Hematopoietic multipotent progenitor cell treated with erythropoietin and hydrocortisone succinate and interleukin-3 and kit ligand, for 6 days (in vitro differentiated cells): ENCODE data around the gene ARL11.

ENCODE experiments used
- DNase-seq: peaks from one replicate; pipeline ENCODE4 v3.0.0-alpha.2; 2015

ARL11 gene

DNA sequence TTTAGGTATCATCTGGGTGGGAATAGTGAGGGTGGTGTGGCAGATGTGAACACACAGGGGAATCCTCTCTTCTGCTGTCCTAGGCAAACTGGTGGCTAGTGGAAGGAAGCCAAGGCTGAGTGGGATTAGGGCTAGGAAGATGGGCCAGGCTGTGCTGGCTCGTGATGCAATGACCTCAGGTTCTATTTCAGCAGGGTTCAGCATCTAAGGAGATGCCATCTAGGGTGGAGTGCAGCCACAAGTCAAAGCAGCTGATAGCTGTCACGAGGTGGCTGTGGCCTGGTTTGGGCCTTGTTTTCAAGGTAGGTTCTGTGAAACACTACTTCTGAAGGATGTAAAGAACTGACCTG, 21.6 kb downstream of the ARL11 start:
- no peak for DNase-seq

DNA sequence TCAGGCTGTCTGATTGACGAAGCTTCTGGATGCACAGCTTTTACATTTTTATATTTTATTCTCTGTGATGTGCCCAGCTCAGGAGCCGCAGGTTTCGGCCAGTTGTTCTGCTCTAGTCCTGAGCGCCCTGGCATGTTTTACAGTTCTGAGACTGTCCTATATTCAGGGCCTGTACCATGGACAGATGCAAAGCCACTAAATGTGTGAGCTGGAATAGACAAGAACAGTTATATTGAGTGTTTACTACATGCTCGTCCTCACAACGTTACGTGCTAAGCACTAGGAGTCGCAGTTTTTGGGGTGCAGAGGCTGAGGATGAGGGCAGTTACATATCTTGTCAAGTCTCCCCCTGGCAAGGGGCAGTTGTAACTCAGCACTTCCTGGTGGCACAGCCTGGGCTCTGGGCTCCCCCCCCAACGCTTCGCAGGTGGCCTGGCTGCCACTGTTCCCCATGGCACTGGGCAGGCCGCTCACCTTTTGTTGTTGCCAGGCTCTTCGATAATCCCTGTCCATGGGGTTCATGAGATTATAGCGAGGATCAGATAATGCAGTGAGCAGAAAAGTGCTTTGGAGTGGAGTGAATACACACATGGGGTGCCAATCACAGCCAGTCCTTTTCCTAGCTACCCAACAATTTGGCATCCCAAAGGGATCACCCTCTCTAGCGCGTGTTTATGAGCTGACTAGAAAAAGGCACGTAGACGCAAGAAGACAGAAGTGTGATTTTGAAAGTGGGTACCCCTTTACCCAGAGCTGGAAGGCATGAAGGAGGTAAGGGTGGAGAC, 23.5 kb downstream of the ARL11 start:
- no peak for DNase-seq

DNA sequence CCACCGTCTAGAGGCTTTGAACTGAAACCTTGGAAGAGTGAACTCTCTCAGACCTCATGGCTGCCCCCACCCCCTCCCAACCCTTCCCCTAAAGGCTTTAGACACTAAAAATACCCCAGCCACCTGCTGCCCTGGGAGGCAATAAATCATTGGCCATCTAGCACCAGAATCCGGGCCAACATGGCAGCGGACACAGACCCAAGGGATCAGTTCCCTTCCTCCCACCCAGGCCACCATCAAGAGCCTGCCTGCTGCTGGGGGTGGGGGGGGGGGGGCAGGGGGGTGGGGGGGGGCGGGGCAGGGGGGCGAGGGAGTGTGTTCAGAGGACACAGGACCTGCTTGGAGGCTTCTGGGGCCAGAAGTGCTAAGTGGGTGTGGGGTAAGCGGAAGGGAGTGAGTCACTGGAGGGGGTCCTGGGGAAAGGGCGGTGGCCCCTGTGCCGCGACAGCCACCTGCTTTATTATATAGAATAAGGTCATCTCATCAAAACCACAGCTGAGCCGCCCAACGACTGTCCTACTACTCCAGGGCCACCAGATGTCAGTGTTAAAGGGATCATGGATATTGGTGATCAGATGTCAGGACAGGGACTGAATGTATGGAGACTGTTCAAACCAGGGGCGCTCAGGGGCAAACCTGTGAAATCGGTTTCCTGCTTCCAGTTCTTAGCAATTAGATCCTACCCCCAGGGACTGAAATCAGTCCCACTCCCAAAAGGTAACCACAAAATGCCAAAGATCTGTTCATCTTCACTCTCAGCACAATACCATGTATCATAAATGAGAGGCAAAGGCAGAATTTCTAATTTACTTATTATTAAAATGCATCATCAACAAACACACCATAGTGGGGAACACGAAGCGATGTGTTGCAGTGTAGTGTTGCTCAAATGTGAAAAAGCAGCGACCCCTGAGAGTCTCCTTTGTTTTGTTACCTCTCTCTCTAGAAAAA, 24.3 kb downstream of the ARL11 start:
- DNase-seq = peak; percentile 86

DNA sequence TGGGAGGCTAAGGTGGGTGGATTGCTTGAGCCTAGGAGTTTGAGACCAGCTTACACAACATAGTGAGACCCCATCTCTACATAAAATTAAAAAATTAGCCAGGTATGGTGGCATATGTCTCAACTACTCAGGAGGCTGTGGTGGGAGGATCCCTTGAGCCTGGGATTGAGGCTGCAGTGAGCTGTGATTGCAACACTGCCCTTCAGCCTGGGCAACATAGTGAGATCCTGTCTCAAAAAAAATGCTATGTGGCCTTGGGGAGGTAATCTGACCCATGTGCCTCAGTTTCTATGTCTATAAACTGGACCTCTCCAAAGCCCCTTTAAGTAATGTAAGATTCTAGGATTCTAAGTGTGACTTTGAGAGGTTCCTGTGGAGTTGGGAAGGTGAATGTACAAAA, 25.2 kb downstream of the ARL11 start:
- no peak for DNase-seq

DNA sequence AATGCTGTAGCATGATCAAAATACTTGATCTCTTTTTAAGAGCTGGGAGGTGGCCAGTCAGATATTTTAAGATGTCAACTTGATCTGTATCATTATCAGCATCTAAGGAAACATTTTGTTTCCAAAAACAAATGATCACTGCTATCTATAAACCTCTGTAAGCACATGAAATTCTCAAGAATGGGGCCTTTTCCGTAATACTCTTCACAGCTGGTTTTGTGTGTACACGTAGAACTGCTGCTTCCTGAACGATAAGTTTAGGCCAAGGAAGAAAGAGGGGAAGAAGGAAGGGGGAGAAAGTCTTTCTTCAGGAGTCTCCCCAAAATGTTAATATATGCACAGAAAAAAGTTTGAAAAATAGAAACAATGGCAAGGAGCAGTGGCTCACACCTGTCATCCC, 25.7 kb downstream of the ARL11 start:
- DNase-seq = no peak

DNA sequence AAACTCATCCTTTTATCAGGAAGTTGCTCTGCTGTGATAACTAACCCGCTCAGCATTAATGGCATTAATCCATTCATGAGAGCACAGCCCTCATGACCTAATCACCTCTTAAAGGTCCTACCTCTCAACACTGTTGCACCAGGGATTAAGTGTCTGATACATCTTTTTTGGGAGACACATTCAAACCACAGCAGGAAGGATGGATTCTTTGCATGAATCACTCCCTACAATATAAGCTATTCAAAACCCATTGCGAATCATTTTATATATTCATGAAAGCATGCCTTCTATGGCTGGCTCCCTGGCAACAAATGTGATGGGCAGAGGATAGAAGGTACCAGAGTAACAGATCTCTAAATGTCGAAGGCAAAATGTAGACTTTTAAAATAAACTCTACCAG, 27.6 kb downstream of the ARL11 start:
- no peak for DNase-seq

DNA sequence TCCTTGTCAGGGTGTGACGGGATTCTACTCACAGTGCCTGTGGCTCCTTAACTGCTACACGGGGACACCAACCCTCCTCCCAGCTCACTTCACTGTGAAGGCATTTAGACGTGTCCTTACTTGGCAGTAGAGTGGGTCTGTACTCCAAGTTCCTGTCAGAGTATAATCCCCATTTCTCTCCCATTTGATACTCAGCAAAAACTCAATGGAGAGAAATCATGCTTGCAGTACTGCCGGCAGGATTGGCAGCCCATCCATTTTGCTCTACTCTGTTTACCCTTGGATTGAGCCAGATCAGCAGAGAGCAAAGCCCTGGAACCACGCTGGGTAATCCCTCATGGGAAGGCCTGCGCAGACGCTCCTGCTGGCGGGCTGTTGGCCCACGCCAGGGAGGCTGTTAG, 28.9 kb downstream of the ARL11 start:
- no peak for DNase-seq

DNA sequence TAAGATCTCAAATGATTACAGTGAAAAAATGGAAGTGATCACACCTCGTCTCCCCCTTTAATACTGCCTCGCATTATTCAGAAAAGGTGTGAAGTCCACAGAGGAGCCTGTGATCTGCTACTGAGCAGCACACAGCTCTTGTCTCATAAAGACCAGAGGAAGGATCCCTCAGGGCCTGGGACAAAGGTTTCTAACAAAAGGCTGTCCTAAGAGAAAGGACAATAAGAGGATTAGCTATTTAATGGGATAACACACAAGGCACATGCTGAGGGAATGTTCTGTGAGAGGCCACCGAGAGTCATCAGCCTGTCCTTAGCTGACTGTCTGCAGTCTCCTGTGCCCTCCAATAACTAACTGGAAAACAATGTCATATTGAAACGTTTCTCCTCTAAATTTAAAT, 36.3 kb downstream of the ARL11 start:
- no peak for DNase-seq

DNA sequence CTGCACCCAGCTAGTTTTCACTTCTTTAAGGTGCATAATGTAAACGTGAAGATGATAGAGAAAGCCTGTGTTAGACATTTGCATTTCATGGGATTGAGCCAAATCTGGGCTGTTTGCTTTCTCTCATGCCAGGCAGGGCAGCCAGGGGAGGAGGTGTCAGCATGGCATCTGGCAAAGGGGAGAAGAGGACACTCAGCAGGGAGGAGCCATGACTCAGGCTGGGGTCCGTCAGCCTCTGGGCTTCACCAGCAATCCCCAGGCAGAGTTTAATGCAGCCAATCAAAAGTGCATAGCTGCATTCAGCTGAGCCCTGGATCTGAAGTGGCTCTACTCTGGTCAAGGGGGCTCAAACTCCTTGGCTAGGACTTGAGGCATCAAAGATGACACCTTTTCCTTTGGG, 39.5 kb downstream of the ARL11 start:
- no peak for DNase-seq

DNA sequence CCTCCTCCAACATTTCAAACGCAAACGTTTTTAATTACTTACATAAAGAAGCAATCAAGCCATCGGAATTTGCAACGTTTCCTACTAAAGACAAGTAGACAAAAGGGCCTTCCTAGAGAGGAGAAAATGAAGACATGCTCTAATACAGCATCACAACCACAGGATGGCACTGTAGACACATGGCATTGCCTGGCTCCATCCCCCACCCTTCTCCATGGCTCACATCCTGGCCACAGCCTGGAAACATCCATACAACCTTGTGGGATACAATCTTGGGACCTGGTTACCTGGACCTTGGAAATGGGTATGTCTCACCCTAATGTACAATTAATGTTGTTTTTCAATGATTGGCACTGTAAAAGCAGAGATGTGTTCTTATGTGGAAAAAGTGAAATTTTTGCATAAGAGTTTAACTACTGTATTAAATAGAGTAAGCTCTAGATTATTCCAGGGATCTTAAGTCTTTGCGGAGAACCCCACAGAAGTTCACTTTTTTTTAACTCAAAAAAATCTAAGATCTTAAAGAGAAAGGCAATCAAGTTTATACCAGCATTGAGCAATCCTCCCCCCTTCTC, 41.5 kb downstream of the ARL11 start:
- peak; percentile 78 for DNase-seq

DNA sequence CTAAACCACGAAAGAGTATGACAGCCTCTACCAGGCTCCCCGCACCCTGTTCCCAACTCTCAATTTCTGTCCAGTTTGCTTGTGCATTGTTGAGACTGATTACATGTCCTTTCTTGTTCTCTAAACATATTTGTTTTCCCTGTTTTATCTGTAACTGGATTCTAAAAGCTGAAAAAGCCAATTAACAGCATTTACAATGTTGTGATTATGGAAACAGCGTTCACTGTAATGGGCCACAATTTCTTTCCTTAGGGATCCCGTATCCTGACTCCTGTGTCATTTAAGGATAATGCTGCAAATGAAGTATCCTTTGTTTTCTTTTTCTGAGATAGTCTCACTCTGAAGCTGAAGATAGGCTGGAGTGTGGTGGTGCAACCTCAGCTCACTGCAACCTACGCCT, 42.5 kb downstream of the ARL11 start:
- DNase-seq = no peak

DNA sequence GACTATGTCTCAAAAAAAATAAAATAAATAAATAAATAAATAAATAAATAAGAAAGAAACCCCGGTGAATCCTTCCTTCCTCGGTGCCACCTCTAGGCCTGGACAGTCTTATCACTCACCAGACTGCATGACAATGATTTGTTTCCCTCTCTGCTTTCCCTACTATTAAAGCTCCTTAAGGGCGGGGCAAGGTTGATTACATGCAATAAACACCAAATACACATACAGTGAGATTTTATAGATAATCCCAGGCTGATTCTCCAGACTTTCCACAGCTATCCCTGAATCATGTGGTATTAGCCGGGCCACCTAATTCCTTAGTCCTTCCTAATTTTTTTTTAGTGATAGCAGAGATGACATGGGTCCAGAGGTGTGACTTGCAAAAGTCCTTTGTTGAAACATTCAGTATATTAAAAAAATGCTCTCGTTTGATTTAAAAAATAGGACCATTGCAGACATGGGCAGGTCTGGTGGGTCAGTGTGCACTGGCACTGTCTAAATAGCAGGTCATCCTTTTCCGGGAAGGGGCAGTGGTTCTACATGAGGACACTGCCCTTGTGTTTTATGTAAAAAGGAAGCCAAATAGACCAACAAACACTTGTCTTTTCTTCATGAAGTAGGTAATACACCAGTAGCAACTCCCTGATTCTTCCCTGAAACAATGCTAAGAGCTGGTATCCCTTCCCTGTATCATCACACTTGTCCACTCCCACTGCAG, 48.4 kb downstream of the ARL11 start:
- no peak for DNase-seq

DNA sequence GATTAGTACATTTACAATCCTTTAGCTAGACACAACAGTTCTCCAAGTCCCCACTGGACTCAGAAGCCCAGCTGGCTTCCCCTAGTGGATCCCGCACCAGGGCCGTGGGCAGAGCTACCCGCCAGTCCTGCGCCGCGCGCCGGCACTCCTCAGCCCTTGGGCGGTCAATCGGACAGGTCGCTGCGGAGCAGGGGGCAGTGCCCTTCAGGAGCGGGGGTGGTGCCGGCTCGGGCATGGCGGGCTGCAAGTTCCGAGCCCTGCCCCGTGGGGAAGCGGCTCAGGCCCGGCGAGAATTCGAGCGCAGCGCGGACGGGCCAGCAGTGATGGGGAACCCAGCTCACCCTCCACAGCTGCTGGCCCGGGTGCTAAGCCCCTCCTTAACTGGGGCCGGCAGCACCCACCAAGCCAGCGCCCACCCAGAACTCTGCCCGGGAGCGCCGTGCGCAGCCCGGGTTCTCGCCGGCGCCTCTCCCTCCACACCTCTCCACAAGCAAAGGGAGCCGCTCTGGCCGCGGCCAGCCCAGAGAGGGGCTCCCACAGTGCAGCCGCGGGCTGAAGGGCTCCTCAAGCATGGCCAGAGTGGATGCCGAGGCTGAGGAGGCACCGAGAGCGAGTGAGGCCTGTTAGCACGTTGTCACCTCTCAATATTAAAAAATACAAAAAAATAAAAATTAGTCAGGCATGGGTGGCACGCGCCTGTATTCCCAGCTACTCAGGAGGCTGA, 50.0 kb downstream of the ARL11 start:
- DNase-seq = no peak

DNA sequence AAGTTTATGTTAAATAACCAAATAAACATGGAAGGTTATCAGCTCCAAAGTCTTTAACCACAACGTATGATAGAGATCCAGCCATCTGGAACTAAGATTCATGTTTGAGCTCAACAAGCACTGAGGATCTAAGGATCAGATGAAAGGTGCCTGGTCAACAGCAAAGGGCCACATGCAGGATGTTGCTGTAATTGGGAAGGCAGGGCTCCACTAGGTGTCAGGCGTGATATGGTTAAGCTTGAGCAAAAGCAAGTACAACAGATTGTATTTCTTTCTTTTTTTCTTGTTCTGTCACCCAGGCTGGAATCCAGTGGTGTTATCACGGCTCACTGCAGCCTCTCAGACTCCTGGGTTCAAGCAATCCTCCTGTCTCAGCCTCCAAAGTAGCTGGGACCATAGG, 50.9 kb downstream of the ARL11 start:
- peak; percentile 67 for DNase-seq

DNA sequence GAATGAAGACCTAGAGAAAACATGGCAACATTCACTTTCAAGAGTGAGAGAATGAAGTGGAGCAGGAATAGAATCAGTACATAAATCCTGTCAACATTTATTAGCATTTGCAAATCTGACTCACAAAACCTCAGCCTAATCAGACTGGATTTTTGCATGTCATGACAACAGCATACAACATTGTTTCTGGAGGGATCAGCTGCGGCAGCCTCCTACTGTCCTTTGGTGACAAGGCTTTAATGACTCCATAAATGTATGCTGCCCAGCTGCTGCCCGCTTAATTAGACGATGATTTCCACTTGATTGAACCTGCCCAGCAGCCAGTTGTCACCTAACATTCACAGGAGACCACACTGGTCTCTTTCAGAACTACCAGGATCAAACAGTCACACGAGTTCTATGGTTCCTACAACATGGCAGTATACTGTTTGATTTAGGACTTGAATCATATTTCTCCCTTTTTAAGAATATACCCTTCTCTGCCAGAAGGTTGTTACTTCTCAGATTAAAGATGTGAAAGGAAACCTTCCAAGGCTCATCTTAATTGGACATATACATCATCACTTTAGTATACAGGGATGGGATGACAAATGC, 53.6 kb downstream of the ARL11 start:
- no peak for DNase-seq
